Measurements from ENCODE around the gene SLK.

- TF ChIP-seq POLR2AphosphoS5 (IDR thresholded peaks at IDR 0.05; ENCODE audit: borderline replicate concordance, low read depth, low read length) (no peak), EZH2 (IDR thresholded peaks at IDR 0.05) (no peak), FOXP2 (optimal IDR thresholded peaks at IDR 0.05; ENCODE audit: control extremely low read depth, extremely low read length, insufficient read depth) (no peak)
Observed at GRCh38 chr10:103990121-103990520, 23.2 kb downstream of the SLK start.

Measured in SK-N-MC (cell line).